HEK293 (cell line): ENCODE data around the gene ZNF10.

Experiments
- EGR2 ChIP-seq: fragments of 450-650 bp; formaldehyde crosslinking; IDR thresholded peaks from 2 replicates; pipeline ENCODE4 v1.5.1; 2016; ENCODE audit warnings: low read depth, missing biosample characterization, missing genetic modification characterization
- GLIS1 ChIP-seq: fragments of 450-650 bp; formaldehyde crosslinking; IDR thresholded peaks from 2 replicates; pipeline ENCODE4 v1.5.1; 2016; ENCODE audit warnings: missing biosample characterization, missing genetic modification characterization
- HOXA7 ChIP-seq: sonication (generic); formaldehyde crosslinking; IDR thresholded peaks from 2 replicates; pipeline ENCODE4 v1.8.1; 2022; ENCODE audit warnings: missing genetic modification reagents, borderline replicate concordance
- HOXC10 ChIP-seq: sonication (generic); formaldehyde crosslinking; IDR thresholded peaks from 2 replicates; pipeline ENCODE4 v1.8.1; 2023; ENCODE audit warnings: mild to moderate bottlenecking, missing genetic modification reagents
- KLF7 ChIP-seq: fragments of 450-650 bp; formaldehyde crosslinking; IDR thresholded peaks from 2 replicates; pipeline ENCODE4 v1.5.1; 2016; ENCODE audit warnings: missing biosample characterization, missing genetic modification characterization, borderline replicate concordance
- PRDM1 ChIP-seq: fragments of 450-650 bp; formaldehyde crosslinking; IDR thresholded peaks from 2 replicates; pipeline ENCODE4; 2016; ENCODE audit warnings: missing biosample characterization, missing genetic modification characterization
- TCF7L2 ChIP-seq: IDR thresholded peaks from 2 replicates; pipeline ENCODE4 v1.6.1; 2011; ENCODE audit warnings: low read depth, mild to moderate bottlenecking, inconsistent platforms, low read length, moderate library complexity, borderline replicate concordance
- YY1 ChIP-seq: fragments of 450-650 bp; formaldehyde crosslinking; IDR thresholded peaks from 2 replicates; pipeline ENCODE4 v1.5.1; 2018; ENCODE audit warnings: missing biosample characterization, missing genetic modification characterization
- ZBTB8A ChIP-seq: fragments of 450-650 bp; formaldehyde crosslinking; IDR thresholded peaks from 2 replicates; pipeline ENCODE4 v1.5.1; 2016; ENCODE audit warnings: missing biosample characterization, missing genetic modification characterization
- ZNF169 ChIP-seq: fragments of 450-650 bp; formaldehyde crosslinking; IDR thresholded peaks from 2 replicates; pipeline ENCODE4 v1.5.1; 2016; ENCODE audit warnings: missing biosample characterization, missing genetic modification characterization
- ZNF202 ChIP-seq: fragments of 450-650 bp; formaldehyde crosslinking; IDR thresholded peaks from 2 replicates; pipeline ENCODE4 v1.5.1; 2016; ENCODE audit warnings: missing biosample characterization, missing genetic modification characterization, borderline replicate concordance
- ZNF223 ChIP-seq: fragments of 450-650 bp; formaldehyde crosslinking; IDR thresholded peaks from 2 replicates; pipeline ENCODE4 v1.5.1; 2016; ENCODE audit warnings: missing biosample characterization, missing genetic modification characterization
- ZNF248 ChIP-seq: fragments of 450-650 bp; formaldehyde crosslinking; IDR thresholded peaks from 2 replicates; pipeline ENCODE4 v1.5.1; 2017; ENCODE audit warnings: missing biosample characterization, missing genetic modification characterization
- ZNF274 ChIP-seq, 2 experiments: fragments of 200-500 bp in 1 of 2; fragments of 450-650 bp in 1 of 2; sonication (Bioruptor generic) in 1 of 2; formaldehyde crosslinking in 1 of 2; IDR thresholded peaks; 2 replicates each; pipeline versions ENCODE4 v1.5.1 to v1.6.1; 2014 to 2016; ENCODE audit warnings: borderline replicate concordance in 1 of 2, inconsistent platforms in 1 of 2, low read length in 1 of 2, missing biosample characterization in 1 of 2, missing genetic modification characterization in 1 of 2
- ZNF302 ChIP-seq: fragments of 450-650 bp; formaldehyde crosslinking; IDR thresholded peaks from 2 replicates; pipeline ENCODE4 v1.5.1; 2016; ENCODE audit warnings: missing biosample characterization, missing genetic modification characterization, low read depth
- ZNF530 ChIP-seq: fragments of 450-650 bp; formaldehyde crosslinking; IDR thresholded peaks from 2 replicates; pipeline ENCODE4 v1.5.1; 2016; ENCODE audit warnings: low read depth, missing biosample characterization, missing genetic modification characterization
- ZNF548 ChIP-seq: fragments of 450-650 bp; formaldehyde crosslinking; IDR thresholded peaks from 2 replicates; pipeline ENCODE4 v1.5.1; 2016; ENCODE audit warnings: missing biosample characterization, missing genetic modification characterization
- ZNF585B ChIP-seq: fragments of 450-650 bp; formaldehyde crosslinking; IDR thresholded peaks from 2 replicates; pipeline ENCODE4 v1.5.1; 2016; ENCODE audit warnings: missing biosample characterization, missing genetic modification characterization
- ZNF610 ChIP-seq: fragments of 450-650 bp; formaldehyde crosslinking; IDR thresholded peaks from 2 replicates; pipeline ENCODE4 v1.5.1; 2016; ENCODE audit warnings: missing biosample characterization, missing genetic modification characterization, borderline replicate concordance
- ZNF660 ChIP-seq: fragments of 450-650 bp; IDR thresholded peaks from 2 replicates; pipeline ENCODE4 v1.5.1; 2018; ENCODE audit warnings: missing biosample characterization, mild to moderate bottlenecking, missing genetic modification characterization
- ZNF670 ChIP-seq: fragments of 450-650 bp; formaldehyde crosslinking; IDR thresholded peaks from 2 replicates; pipeline ENCODE4 v1.5.1; 2016; ENCODE audit warnings: missing biosample characterization, missing genetic modification characterization, low read depth
- ZNF837 ChIP-seq: fragments of 450-650 bp; formaldehyde crosslinking; IDR thresholded peaks from 2 replicates; pipeline ENCODE4 v1.5.1; 2016; ENCODE audit warnings: missing biosample characterization, missing genetic modification characterization
- ZSCAN23 ChIP-seq: fragments of 450-650 bp; formaldehyde crosslinking; IDR thresholded peaks from 2 replicates; pipeline ENCODE4 v1.5.1; 2016; ENCODE audit warnings: missing biosample characterization, missing genetic modification characterization
- TF ChIP-seq, protein P1 (sequence below): fragments of 450-650 bp; formaldehyde crosslinking; IDR thresholded peaks from 2 replicates; pipeline ENCODE4 v1.5.1; 2016; ENCODE audit warnings: missing biosample characterization, missing genetic modification characterization
- TF ChIP-seq, protein P2 (sequence below): fragments of 450-650 bp; formaldehyde crosslinking; IDR thresholded peaks from 2 replicates; pipeline ENCODE4 v1.5.1; 2016; ENCODE audit warnings: missing biosample characterization, missing genetic modification characterization
- TF ChIP-seq, protein P3 (sequence below): fragments of 450-650 bp; formaldehyde crosslinking; IDR thresholded peaks from 2 replicates; pipeline ENCODE4 v1.5.0; 2017; ENCODE audit warnings: missing biosample characterization, missing genetic modification characterization, borderline replicate concordance
- TF ChIP-seq, protein P4 (sequence below): fragments of 450-650 bp; formaldehyde crosslinking; IDR thresholded peaks from 2 replicates; pipeline ENCODE4 v1.5.1; 2016; ENCODE audit warnings: missing biosample characterization, missing genetic modification characterization
- TF ChIP-seq, protein P5 (sequence below): fragments of 450-650 bp; formaldehyde crosslinking; IDR thresholded peaks from 2 replicates; pipeline ENCODE4; 2016; ENCODE audit warnings: missing biosample characterization, missing genetic modification characterization
- TF ChIP-seq, protein P6 (sequence below): fragments of 450-650 bp; formaldehyde crosslinking; IDR thresholded peaks from 2 replicates; pipeline ENCODE4 v1.5.1; 2016; ENCODE audit warnings: missing biosample characterization, missing genetic modification characterization

ZNF10 gene

DNA sequence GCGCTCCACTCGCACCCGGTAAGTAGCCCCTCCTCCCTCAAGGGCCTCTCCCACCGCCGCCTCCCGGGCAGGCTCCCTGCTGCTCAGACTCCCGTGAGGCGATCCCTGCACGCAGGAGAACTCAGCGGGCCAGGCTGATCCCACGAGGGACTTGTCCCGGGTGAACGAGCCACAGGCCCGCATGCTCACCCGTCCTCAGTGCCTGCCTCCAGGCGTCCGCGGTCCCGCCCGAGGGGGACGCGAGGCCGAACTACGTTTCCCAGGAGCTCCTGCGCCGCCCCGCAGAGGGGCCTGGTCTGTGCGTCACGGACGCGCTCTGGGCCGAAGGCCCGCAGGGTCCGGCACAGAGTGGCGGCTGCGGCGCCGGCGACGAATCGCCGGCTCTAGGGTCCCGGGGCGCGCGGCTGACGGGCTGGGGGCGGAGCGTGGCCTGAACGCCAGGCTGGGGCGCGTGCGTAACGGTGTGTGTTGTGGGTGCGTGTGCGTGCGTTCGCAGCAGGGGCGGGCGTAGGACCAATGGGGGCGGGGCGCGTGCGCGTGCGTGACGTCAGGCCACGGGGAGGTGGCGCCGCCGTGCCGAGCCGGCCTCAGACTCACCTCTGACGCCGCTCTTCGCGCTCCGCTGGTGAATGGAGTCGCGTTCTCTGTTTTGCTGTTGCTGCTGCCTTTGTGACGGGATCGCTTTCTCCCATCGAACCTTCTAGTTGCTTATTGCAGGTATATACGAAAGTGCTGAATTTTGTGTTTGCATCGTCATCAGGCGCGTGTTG is at the start of gene ZNF10, which contains the start of gene ZNF891 (continued):
- TF ChIP-seq, protein P1, sequence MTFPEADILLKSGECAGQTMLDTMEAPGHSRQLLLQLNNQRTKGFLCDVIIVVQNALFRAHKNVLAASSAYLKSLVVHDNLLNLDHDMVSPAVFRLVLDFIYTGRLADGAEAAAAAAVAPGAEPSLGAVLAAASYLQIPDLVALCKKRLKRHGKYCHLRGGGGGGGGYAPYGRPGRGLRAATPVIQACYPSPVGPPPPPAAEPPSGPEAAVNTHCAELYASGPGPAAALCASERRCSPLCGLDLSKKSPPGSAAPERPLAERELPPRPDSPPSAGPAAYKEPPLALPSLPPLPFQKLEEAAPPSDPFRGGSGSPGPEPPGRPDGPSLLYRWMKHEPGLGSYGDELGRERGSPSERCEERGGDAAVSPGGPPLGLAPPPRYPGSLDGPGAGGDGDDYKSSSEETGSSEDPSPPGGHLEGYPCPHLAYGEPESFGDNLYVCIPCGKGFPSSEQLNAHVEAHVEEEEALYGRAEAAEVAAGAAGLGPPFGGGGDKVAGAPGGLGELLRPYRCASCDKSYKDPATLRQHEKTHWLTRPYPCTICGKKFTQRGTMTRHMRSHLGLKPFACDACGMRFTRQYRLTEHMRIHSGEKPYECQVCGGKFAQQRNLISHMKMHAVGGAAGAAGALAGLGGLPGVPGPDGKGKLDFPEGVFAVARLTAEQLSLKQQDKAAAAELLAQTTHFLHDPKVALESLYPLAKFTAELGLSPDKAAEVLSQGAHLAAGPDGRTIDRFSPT (tag by site-specific recombination), result no peak; the same call in 1 of the 2 replicates
- TF ChIP-seq YY1 (peak; percentile 14), ZNF248 (tag by site-specific recombination) (no peak), ZNF302 (tag by site-specific recombination) (0 out of 2 replicates have a peak, but pooled peaks have one; percentile 41), GLIS1 (tag by site-specific recombination) (peak; percentile 90), ZNF670 (tag by site-specific recombination) (no peak), ZSCAN23 (tag by site-specific recombination) (no peak), ZNF585B (tag by site-specific recombination) (peak; percentile 25; the same call in 1 of the 2 replicates), EGR2 (peak; percentile 84), ZNF169 (tag by site-specific recombination) (peak; percentile 54; the same call in 1 of the 2 replicates), ZNF548 (no peak), KLF7 (tag by site-specific recombination) (0 out of 2 replicates have a peak, but pooled peaks have one; percentile 23), ZNF837 (tag by site-specific recombination) (no peak), ZBTB8A (tag by site-specific recombination) (peak; percentile 95), PRDM1 (tag by site-specific recombination) (peak; percentile 77), ZNF223 (tag by site-specific recombination) (no peak), ZNF660 (tag by site-specific recombination) (0 out of 2 replicates have a peak, but pooled peaks have one; percentile 55), HOXA7 (CRISPR knock-in tag) (no peak), TCF7L2 (no peak), ZNF202 (tag by site-specific recombination) (no peak), ZNF610 (peak; percentile 90), ZNF274 (IDR thresholded peaks at IDR 0.05; ENCODE audit: low read length) (no peak), ZNF274 (tag by site-specific recombination; IDR thresholded peaks at IDR 0.05; ENCODE audit: borderline replicate concordance) (no peak), HOXC10 (CRISPR knock-in tag) (no peak), ZNF530 (tag by site-specific recombination) (no peak)
- TF ChIP-seq, protein P2, sequence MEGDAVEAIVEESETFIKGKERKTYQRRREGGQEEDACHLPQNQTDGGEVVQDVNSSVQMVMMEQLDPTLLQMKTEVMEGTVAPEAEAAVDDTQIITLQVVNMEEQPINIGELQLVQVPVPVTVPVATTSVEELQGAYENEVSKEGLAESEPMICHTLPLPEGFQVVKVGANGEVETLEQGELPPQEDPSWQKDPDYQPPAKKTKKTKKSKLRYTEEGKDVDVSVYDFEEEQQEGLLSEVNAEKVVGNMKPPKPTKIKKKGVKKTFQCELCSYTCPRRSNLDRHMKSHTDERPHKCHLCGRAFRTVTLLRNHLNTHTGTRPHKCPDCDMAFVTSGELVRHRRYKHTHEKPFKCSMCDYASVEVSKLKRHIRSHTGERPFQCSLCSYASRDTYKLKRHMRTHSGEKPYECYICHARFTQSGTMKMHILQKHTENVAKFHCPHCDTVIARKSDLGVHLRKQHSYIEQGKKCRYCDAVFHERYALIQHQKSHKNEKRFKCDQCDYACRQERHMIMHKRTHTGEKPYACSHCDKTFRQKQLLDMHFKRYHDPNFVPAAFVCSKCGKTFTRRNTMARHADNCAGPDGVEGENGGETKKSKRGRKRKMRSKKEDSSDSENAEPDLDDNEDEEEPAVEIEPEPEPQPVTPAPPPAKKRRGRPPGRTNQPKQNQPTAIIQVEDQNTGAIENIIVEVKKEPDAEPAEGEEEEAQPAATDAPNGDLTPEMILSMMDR (tag by site-specific recombination), result no peak
- TF ChIP-seq, protein P3, sequence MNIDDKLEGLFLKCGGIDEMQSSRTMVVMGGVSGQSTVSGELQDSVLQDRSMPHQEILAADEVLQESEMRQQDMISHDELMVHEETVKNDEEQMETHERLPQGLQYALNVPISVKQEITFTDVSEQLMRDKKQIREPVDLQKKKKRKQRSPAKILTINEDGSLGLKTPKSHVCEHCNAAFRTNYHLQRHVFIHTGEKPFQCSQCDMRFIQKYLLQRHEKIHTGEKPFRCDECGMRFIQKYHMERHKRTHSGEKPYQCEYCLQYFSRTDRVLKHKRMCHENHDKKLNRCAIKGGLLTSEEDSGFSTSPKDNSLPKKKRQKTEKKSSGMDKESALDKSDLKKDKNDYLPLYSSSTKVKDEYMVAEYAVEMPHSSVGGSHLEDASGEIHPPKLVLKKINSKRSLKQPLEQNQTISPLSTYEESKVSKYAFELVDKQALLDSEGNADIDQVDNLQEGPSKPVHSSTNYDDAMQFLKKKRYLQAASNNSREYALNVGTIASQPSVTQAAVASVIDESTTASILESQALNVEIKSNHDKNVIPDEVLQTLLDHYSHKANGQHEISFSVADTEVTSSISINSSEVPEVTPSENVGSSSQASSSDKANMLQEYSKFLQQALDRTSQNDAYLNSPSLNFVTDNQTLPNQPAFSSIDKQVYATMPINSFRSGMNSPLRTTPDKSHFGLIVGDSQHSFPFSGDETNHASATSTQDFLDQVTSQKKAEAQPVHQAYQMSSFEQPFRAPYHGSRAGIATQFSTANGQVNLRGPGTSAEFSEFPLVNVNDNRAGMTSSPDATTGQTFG, result no peak
- TF ChIP-seq, protein P4, sequence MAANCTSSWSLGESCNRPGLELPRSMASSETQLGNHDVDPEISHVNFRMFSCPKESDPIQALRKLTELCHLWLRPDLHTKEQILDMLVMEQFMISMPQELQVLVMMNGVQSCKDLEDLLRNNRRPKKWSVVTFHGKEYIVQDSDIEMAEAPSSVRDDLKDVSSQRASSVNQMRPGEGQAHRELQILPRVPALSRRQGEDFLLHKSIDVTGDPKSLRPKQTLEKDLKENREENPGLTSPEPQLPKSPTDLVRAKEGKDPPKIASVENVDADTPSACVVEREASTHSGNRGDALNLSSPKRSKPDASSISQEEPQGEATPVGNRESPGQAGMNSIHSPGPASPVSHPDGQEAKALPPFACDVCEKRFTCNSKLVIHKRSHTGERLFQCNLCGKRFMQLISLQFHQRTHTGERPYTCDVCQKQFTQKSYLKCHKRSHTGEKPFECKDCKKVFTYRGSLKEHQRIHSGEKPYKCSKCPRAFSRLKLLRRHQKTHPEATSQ (tag by site-specific recombination), result 0 out of 2 replicates have a peak, but pooled peaks have one; percentile 28
- TF ChIP-seq, protein P5, sequence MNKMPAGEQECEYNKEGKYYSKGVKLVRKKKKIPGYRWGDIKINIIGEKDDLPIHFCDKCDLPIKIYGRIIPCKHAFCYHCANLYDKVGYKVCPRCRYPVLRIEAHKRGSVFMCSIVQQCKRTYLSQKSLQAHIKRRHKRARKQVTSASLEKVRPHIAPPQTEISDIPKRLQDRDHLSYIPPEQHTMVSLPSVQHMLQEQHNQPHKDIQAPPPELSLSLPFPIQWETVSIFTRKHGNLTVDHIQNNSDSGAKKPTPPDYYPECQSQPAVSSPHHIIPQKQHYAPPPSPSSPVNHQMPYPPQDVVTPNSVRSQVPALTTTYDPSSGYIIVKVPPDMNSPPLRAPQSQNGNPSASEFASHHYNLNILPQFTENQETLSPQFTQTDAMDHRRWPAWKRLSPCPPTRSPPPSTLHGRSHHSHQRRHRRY (tag by site-specific recombination), result no peak
- TF ChIP-seq, protein P6, sequence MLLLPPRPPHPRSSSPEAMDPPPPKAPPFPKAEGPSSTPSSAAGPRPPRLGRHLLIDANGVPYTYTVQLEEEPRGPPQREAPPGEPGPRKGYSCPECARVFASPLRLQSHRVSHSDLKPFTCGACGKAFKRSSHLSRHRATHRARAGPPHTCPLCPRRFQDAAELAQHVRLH, result no peak
